GM03348 (cell line): Measurements from ENCODE around the gene IFNL4.
"Not testable (repeated sequence)": the region's sequence is repeated elsewhere in the genome, so short reads cannot be mapped to it uniquely, and the experiment has no call there.

Source experiments
- DNase-seq: peaks from one replicate; pipeline ENCODE4 v3.0.0; 2012; ENCODE audit warnings: low spot score

The IFNL4 gene

GRCh38 chr19:39254531-39255345 is 6.1 kb upstream of the IFNL4 start:
- DNase-seq: no peak

- DNase-seq: no peak
These were observed 4.9 kb upstream of the IFNL4 start for GRCh38 chr19:39253374-39254149.

GRCh38 chr19:39252458-39252857 is 3.8 kb upstream of the IFNL4 start:
- DNase-seq: no peak

GRCh38 chr19:39251846-39252245 is 3.2 kb upstream of the IFNL4 start:
- DNase-seq: no peak

GRCh38 chr19:39251081-39251480 is 2.4 kb upstream of the IFNL4 start:
- no peak for DNase-seq

GRCh38 chr19:39247701-39248664 is 673 bp downstream of the IFNL4 start:
- DNase-seq: peak; percentile 34

DNA sequence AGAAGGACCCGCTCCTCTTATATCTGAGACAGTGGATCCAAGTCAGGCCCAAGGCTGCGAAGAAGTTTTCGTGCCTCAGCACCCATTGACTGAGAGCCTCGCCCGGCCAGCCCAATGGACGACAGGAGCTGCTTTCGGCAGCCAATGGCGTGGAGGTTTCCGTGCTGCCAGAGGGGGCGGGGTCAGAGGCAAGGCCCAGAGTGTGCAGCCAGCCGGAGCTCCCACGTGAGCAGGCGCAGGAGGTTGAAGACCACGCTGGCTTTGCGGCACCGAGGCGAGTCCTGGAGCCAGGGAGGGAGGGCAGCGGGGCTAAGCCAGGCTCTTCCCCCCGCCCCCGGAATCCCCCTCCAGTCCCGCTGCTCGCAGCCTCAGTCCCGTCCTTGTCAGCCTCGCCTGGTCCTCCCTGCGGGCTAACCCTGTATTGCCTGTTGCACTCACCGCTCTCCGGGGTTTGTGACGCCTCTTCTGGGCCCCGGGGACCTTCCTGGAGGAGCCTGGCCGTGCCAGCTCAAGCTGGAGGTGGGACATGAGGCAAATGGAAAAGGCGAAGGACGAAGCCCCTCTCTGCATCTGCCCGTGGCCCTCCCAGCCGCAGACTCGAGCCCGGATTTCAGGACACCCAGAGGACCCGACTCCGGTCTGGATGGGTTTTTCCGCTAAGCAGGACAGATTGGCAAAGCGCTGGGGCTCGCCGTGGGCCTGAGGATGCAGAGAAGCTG is 1.5 kb downstream of the IFNL4 start:
- DNase-seq: no peak

- DNase-seq: not testable (repeated sequence)
These were observed 3.5 kb downstream of the IFNL4 start for GRCh38 chr19:39245166-39245565.

DNA sequence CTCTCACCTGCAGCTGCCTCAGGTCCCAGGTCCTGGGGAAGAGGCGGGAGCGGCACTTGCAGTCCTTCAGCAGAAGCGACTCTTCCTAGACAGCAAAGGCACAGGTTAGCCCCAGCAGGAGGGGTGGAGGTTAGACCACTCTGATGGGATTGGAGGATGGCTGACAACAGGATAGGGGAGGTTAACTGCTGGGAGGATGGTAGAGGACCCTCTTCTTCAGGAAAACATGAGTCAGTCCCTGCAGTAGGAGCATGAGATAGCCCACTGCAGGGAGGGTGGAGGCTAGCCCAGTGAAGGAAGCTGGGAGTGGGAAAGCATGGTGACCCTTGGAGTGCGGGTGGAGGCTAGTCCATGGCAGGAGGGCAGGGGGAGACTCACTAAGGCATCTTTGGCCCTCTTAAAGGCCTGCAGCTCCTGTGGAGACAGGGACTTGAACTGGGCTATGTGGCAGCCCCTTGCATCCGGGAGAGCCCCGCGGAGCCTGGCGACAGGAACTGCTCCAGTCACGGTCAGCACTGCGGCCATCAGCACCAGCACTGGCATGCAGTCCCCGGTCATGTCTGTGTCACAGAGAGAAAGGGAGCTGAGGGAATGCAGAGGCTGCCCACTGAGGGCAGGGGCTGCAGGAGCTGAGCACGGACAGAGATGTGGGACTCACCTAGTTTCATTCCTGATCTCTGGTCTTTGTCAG is 4.1 kb downstream of the IFNL4 start, which contains the start of gene IFNL3:
Gene IFNL3, minus strand, starts transcription at position 597 of the 691 bp plus-strand sequence. Its CDS starts 39 bp downstream, at position 558.
- not testable (repeated sequence) for DNase-seq

GRCh38 chr19:39243741-39244140 is 4.9 kb downstream of the IFNL4 start:
- not testable (repeated sequence) for DNase-seq

- no peak for DNase-seq
These were observed 8.2 kb downstream of the IFNL4 start for GRCh38 chr19:39240421-39240820.

DNA sequence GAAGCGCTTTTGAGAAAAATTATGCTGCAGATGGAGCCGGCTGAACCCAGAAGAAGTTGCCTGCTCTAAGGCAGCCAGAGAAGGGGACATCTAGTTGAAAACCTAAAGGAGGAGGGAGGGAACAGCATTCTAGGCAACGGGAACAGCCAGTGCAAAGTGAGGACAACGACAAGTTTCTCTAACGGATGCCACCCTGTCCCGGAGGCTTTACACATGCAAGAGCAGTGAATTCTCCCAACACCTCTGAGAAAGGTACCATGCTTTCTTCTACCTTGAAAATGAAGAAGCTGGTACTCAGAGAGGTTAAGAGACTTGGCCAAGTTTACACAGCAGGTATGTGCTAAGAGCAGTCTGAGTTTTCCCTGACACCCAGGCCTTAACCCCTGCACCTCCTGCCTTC is 9.7 kb downstream of the IFNL4 start:
- no peak for DNase-seq

DNA sequence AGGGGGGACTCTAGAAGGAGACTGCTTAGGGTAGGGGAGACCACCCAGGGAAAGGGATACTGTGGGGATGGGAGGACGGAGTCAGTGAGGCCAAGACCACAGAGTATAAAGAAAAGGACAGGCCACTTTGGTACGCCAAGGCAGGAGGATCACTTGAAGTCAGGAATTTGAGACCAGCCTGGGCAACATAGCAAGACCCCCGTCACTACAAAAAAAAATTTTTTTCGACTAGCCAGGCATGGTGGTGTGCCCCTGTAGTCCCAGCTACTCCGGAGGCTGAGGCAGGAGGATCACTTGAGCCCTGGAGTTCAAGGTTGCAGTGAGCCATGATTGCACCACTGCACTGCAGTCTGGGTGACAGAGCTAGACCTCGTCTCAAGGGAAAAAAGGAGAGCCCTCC is 10.4 kb downstream of the IFNL4 start:
- DNase-seq: no peak

- DNase-seq: no peak
These were observed 11.2 kb downstream of the IFNL4 start for GRCh38 chr19:39237200-39238184.

DNA sequence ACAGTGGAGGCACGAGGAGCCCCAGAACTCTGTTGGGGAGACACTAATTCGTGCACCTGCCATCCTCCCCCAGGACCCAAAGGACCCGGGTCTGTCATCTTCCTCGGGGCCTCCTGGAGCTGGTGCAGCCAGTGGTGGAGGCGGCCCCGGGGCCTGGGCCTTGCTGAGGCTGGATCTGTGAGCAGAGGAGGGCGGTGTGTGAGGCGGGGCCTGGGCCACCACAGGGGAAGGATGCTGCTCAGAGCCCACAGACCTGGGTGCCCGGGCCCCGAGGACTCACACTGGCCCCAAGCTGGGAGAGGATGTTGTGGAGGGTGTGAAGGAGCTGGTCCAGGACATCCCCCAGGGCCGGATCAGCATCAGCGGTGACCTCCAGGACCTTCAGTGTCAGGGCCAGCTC is 12.1 kb downstream of the IFNL4 start:
- DNase-seq: no peak

DNA sequence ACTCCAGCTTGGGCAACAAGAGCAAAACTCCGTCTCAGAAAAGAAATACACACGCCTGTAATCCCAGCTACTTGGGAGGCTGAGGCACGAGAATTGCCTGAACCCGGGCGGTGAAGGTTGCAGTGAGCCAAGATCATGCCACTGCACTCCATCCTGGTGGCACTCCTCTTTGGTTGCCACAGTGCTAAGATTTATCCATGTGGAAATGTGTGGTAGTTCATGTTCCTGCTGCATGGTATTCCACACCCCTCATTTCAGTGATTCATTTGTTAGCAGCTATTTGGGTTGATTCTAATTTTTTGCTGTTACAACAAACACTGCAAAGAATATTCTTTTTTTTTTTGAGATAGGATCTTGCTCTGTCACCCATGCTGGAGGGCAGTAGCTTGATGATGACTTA is 15.9 kb downstream of the IFNL4 start:
- no peak for DNase-seq

DNA sequence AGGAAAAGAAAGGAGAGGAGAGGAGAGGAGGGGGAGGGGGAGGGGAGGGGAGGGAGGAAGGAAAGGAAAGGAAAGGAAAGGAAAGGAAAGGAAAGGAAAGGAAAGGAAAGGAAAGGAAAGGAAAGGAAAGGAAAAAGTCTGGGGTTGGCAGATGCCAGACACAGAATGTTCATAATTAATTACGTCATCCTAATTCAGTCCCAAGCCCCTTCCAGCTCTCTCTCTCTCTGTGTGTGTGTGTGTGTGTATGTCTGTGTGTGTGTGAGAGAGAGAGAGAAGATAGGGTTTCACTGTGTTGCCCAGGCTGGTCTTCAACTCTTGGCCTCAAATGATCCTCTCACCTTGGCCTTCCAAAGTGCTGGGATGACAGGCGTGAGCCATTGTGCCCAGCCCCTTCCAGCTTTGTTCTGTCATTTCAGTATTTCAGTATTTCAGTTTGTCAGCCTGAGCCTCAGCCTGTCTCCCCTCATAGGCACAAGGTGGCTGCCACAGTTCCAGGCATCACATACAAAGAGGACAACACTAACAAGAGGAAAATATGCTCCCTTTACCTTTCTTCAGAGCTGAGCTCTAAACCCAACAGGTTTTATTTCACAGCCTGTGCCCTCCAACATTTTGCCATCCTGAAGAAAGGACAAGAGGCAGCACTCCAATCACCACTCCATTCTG is 18.4 kb downstream of the IFNL4 start:
- DNase-seq: no peak

DNA sequence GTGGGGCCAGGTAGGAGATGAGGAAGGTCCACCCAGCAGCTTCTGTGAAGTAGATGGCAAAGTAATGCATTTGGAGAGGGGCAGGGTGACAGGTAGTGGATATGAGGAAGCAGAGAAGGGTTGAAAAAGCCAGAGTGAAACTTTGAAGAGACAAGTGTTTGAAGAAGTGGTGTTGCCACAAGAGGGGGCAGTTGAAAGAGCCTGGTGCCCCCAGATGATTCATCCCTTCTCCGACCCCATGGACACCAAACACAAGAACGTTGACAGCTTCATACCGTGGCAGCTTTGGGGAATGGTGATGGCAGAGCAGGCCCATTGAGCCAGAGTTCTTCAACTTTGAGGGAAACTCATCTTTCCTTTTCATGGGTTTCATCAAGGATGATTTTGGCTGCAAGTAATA is 23.7 kb downstream of the IFNL4 start:
- no peak for DNase-seq

GRCh38 chr19:39223703-39224279 is 24.9 kb downstream of the IFNL4 start:
- peak; percentile 55 for DNase-seq
